Fibroblast of mammary gland (primary cell): ENCODE data around the gene GALNT2.

Experiments
- DNase-seq: peaks from one replicate; pipeline ENCODE4 v3.0.0-alpha.2; 2010; ENCODE audit warnings: low read depth
- H3K4me3 ChIP-seq: 2 replicates; pipeline ENCODE4 v1.5.1; 2011; ENCODE audit warnings: low read depth, mild to moderate bottlenecking, low read length, moderate library complexity; ENCODE audit not compliant: control insufficient read depth
- TF ChIP-seq, protein P1 (sequence below): conservative IDR thresholded peaks from 2 replicates; pipeline ENCODE4 v1.5.1; 2011; ENCODE audit warnings: low read depth, low read length, inconsistent platforms; ENCODE audit not compliant: control insufficient read depth, insufficient read depth

The GALNT2 gene

DNA sequence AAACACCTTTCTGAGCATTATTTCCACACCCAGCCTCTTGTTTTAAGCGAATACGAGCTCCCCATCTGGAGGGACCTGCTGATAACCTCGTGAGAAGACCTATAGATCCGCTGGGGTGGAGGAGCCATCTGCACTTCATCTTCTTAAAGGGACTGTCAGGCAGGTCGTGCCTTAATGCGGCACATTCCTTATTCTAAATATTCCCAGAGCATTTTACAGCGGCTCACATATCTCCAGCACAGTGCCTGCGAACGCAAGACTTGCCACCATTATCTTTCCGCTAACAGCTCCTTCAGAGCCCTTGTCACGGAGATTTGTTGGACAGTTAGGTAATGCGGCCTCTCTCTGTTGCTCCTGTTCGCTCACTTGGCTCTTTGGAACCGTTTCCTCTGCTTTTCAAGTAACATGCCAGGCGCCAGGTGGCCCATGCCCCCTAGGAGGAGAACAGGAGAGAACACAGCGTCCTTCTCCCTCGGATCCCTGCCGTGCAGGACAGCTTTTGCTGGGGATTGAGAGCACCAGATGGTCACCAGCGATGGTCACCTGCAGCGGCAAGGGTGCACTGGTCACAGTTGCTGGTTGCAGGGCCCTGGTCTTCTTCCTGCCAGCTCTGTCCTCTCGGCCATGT lies 196.6 kb downstream of the GALNT2 start:
- TF ChIP-seq, protein P1, sequence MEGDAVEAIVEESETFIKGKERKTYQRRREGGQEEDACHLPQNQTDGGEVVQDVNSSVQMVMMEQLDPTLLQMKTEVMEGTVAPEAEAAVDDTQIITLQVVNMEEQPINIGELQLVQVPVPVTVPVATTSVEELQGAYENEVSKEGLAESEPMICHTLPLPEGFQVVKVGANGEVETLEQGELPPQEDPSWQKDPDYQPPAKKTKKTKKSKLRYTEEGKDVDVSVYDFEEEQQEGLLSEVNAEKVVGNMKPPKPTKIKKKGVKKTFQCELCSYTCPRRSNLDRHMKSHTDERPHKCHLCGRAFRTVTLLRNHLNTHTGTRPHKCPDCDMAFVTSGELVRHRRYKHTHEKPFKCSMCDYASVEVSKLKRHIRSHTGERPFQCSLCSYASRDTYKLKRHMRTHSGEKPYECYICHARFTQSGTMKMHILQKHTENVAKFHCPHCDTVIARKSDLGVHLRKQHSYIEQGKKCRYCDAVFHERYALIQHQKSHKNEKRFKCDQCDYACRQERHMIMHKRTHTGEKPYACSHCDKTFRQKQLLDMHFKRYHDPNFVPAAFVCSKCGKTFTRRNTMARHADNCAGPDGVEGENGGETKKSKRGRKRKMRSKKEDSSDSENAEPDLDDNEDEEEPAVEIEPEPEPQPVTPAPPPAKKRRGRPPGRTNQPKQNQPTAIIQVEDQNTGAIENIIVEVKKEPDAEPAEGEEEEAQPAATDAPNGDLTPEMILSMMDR: no peak
- H3K4me3 ChIP-seq: no peak overlapping the region

DNA sequence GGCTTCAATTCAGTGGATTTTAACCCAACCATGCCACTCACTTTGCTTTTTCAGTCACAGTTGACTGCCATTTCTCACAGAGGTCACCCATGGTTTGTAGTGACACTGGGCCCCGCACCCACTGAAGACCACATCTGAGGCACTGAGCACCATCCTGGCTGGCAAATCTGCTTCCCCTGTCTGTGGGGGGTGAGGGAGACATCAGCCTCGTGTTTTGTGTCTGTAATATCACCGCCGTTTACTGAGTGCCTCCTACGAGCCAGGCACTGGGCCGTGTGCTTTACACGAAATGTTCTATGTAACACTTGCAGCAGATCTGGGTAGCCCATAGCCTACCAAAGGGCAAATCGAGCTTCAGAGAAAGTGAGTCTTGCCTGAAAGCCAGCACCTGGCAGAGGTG lies 197.3 kb downstream of the GALNT2 start:
- no peak for DNase-seq
- TF ChIP-seq, protein P1: no peak
- no peak overlapping the region for H3K4me3 ChIP-seq

More for the DNA sequence above, 196.6 kb downstream of the GALNT2 start:
- DNase-seq: no peak

DNA sequence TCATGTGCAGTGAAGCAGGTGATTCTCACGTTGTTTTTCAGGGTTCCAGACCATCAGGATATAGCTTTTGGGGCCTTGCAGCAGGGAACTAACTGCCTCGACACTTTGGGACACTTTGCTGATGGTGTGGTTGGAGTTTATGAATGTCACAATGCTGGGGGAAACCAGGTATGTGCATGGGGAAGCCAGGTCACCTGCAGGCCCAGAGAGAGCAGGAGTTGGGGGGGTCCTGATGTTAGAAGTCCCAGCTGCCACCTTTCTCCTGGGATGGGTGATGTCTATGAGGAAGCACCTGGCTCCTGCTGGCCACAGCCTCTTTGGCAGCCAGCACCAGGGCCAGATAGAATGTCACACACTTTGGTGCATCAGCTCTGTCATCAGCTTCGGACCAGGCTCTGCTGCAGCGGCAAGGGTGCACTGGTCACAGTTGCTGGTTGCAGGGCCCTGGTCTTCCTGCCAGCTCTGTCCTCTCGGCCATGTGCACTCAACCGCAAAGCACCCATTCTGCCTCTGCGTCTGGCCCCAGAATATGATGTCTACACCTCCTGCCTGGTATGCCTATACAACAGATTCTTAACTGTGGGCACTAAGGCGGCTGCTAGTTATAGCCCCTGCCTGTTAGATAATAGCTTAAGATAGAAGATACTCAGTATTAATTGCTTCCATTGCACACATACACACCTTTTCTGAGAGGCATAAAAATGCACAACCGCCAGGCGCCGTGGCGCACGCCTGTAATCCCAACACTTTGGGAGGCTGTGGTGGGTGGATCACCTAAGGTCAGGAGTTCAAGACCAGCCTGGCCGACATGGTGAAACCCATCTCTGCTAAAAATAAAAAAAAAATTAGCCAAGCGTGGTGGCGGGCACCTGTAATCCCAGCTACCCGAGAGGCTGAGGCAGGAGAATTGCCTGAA lies 198.4 kb downstream of the GALNT2 start:
- no peak overlapping the region for H3K4me3 ChIP-seq
- TF ChIP-seq, protein P1: no peak
- no peak for DNase-seq

DNA sequence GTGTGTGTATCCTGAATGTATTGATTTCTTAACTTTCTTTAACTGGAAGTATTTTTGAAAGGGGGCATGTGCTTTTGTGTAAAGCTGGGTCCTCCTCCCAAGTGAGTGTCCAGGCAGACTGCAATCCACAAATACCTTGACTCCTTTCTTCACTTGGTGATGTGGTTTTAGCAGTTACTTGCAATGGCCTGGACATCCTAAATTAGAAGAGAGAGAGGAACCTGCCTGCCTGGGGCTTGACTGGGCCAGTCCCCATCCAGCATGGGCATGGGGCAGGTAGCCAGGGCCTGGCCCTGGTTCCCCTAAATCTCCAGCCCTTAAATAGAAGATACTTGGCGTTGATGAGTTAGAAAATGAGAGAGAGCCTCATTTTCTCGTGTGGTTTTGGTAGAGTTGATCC lies 199.4 kb downstream of the GALNT2 start:
- no peak overlapping the region for H3K4me3 ChIP-seq
- TF ChIP-seq, protein P1: no peak
- DNase-seq: no peak

DNA sequence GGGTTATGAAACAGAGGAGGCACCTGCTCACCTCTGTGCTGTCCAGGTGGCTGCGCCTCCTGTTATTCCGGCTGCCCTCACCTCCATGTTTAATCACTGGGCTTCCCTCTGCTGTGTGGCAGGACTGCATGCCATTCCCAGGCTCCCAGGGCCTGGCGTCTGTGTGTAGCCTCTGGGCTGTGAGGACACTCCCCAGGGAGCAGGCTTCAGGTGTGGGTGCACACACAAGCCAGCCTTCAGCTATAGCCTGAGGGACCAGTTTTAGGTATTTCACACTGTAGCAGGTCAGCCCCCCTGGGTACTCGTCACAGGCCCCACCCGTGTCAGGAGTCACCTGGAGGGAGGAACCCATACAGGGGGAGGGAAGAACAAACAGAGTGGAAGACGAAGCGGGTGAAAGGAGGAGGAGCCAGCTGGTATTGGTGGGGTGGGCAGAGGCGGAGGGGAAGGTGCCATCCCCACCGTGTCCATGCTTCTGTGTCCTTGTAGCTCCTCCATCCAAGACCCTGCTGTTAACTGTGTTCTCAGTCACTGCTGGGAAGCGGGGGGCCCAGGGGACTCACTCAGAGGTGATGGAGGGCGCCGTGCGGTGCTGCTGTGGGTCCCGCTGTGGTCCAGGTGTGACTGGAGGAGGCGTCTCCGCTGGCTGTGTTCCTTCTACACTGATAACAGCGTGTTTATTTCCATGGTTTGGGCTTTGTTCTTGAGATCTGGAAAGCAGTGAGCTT lies 200.5 kb downstream of the GALNT2 start:
- no peak for DNase-seq

More for the DNA sequence above, 200.5 kb downstream of the GALNT2 start:
- no peak overlapping the region for H3K4me3 ChIP-seq
- TF ChIP-seq, protein P1: no peak
